MV-4-11 (cell line): ENCODE results near the gene CATSPERZ.
A peak's percentile ranks its signal among the peaks of the same experiment; 100 is the strongest.

Experiments used
- DNase-seq: peaks from one replicate; lab custom pipeline; 2025; lab: John Stamatoyannopoulos, UW

Gene CATSPERZ

GRCh38 chr11:64284962-64285884 is 14.9 kb upstream of the CATSPERZ start, which contains the start of gene GPR137:
Gene GPR137 (plus strand): TSS chr11:64285848. CDS start chr11:64286525, 677 bp downstream.
- peak; percentile 57 for DNase-seq

GRCh38 chr11:64285885-64286800 is 14.0 kb upstream of the CATSPERZ start:
- peak; percentile 1 for DNase-seq

- no peak for DNase-seq
Observed at GRCh38 chr11:64286801-64287159, 13.4 kb upstream of the CATSPERZ start.

- DNase-seq: no peak
Observed at GRCh38 chr11:64287676-64288352, 12.3 kb upstream of the CATSPERZ start.

- no peak for DNase-seq
Observed at GRCh38 chr11:64288353-64288750, 11.8 kb upstream of the CATSPERZ start.

GRCh38 chr11:64289002-64289564 is 11.1 kb upstream of the CATSPERZ start:
- DNase-seq: no peak

- no peak for DNase-seq
Observed at GRCh38 chr11:64290352-64291261, 9.6 kb upstream of the CATSPERZ start.

GRCh38 chr11:64291262-64291751 is 8.9 kb upstream of the CATSPERZ start, which contains the start of gene KCNK4:
Gene KCNK4 (plus strand): TSS chr11:64291302. CDS start chr11:64293019, 1,717 bp downstream.
- DNase-seq: no peak

- DNase-seq: no peak
Observed at GRCh38 chr11:64291752-64292459, 8.3 kb upstream of the CATSPERZ start.

GRCh38 chr11:64292460-64293254 is 7.5 kb upstream of the CATSPERZ start:
- DNase-seq: no peak

- DNase-seq: no peak
Observed at GRCh38 chr11:64294774-64295173, 5.4 kb upstream of the CATSPERZ start.

GRCh38 chr11:64295760-64296159 is 4.4 kb upstream of the CATSPERZ start:
- no peak for DNase-seq

- no peak for DNase-seq
Observed at GRCh38 chr11:64296236-64296635, 3.9 kb upstream of the CATSPERZ start.

- no peak for DNase-seq
Observed at GRCh38 chr11:64296830-64297698, 3.1 kb upstream of the CATSPERZ start.

GRCh38 chr11:64297699-64298358 is 2.3 kb upstream of the CATSPERZ start:
- no peak for DNase-seq

- DNase-seq: no peak
Observed at GRCh38 chr11:64298966-64299846, 952 bp upstream of the CATSPERZ start.
